Right lobe of liver (tissue), 6 donors: ENCODE results near the gene MYO5A. TPM values are rescaled to one million over a fixed set of nuclear protein-coding genes. Genes with fewer than 3 reads are reported as not detected.
"Not testable (repeated sequence)": the region's sequence is repeated elsewhere in the genome, so short reads cannot be mapped to it uniquely, and the experiment has no call there.

Source experiments
- ATAC-seq, 4 donors: fragments of 200-7000 bp; cut with Tn5 transposase; one replicate each; pipeline ENCODE4 v1.9.1; 2020; ENCODE audit warnings: mild to moderate bottlenecking in 4 of 4, moderate library complexity in 4 of 4
- DNase-seq, 3 donors: peaks; one replicate each; pipeline ENCODE4 v3.0.0-alpha.2; 2020
- H3K27ac ChIP-seq, 3 donors: fragments of 200-600 bp; one replicate each; pipeline ENCODE4 v1.8.0; 2022
- H3K27me3 ChIP-seq, 2 donors: fragments of 200-600 bp; one replicate each; pipeline ENCODE4 v1.8.0; 2022
- H3K36me3 ChIP-seq, 4 donors: fragments of 200-600 bp; sonication (generic) in 1 of 4; one replicate each; pipeline versions ENCODE4 v1.5.1 to v1.8.0; 2017 to 2022; ENCODE audit warnings: control low read depth in 1 of 4
- H3K4me1 ChIP-seq, 4 donors: fragments of 200-600 bp; sonication (generic) in 1 of 4; one replicate each; pipeline versions ENCODE4 v1.5.1 to v1.8.0; 2017 to 2022; ENCODE audit warnings: control low read depth in 1 of 4
- H3K4me3 ChIP-seq, 3 donors: fragments of 200-600 bp; one replicate each; pipeline ENCODE4 v1.8.0; 2022
- H3K9me3 ChIP-seq, 4 donors: fragments of 200-600 bp; sonication (generic) in 1 of 4; one replicate each; pipeline versions ENCODE4 v1.5.1 to v1.8.0; 2017 to 2022; ENCODE audit warnings: control low read depth in 1 of 4
- POLR2A ChIP-seq: fragments of 450-650 bp; IDR thresholded peaks from one replicate; pipeline ENCODE4 v1.6.1; 2017; ENCODE audit warnings: antibody characterized with exemption, mild to moderate bottlenecking
- WGBS: methylation state at CpG from one replicate; pipeline ENCODE4 v1.1.6; 2018; ENCODE audit warnings: low coverage, low lambda C conversion rate; ENCODE audit not compliant: insufficient coverage; ENCODE audit errors: missing lambda C conversion rate; 5-methylcytosine and 5-hydroxymethylcytosine counted together
- intact Hi-C, 2 donors: fragments of 100-400 bp; cut with DNase I; formaldehyde crosslinking; loops; one replicate each; pipeline versions ENCODE4 v1.11.2 to v1.14.1; 2022
- total RNA-seq, 6 experiments: library from RNA; depleted of rRNA in 2 of 6; stranded (reverse); fragments of >200 nt in 2 of 6; fragmentation: NEBNext Ultra II Directional in 3 of 6; extraction: Animal tissue kit (Norgen Biotek cat#: 25700) in 3 of 6; gene quantifications; one replicate each; pipeline versions ENCODE4 v1.1.0 to v1.2.4, GENCODE V29; 2016 to 2023
- TF ChIP-seq, protein P1 (sequence below), 4 donors: fragments of 200-600 bp in 3 of 4; fragments of 450-650 bp in 1 of 4; IDR thresholded peaks; one replicate each; pipeline versions ENCODE4 v1.5.1 to v1.8.0; 2016 to 2022; ENCODE audit warnings: antibody characterized with exemption in 4 of 4, mild to moderate bottlenecking in 2 of 4
- donor health status: DM: no; HTN: yes; CAD: no.
- donor health status: DM: no; HTN: no; CAD: no.
- donor health status: DM: no; HTN: no; CAD: no.
- donor health status: DM: no; HTN: yes; CAD: no.
- donor health status: DM: no; HTN: yes; CAD: no.

Gene MYO5A
- total RNA-seq, 6 experiments from 2014 or later, result 3.2 to 13.3 (median 5.0) TPM

DNA sequence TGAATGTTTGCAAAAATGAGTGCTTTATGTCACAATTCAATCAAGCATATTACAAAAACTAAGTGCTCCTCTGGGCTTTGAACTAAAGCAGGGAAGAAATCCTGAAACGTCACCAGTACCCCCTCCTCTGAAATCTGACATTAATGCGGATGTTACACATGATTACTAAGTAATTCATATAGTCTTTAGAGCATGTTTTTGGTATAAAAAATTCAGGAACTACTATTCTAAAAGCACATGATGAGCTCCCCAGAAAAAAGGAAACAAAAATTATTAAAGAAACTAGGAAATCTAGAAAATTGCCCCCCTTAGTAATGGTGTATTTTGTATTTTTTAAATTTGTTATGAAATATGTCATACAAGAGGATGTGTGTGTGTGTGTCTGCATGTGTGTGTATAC is 87.7 kb downstream of the MYO5A start:
- intact Hi-C loops, result no loop called here
- 43% methylated on average over 2 of the region's 2 CpGs for WGBS
- Histone ChIP-seq H3K36me3 (no peaks in the 10 kb centered on the region), H3K9me3 (no peaks in the 10 kb centered on the region), H3K4me3 (no peak overlapping the region), H3K27ac (no peak overlapping the region), H3K4me1 (no peaks in the 10 kb centered on the region), H3K27me3 (no peaks in the 10 kb centered on the region)
- ATAC-seq, result peak in 1 of 4 donors; percentile 33
- TF ChIP-seq, protein P1, sequence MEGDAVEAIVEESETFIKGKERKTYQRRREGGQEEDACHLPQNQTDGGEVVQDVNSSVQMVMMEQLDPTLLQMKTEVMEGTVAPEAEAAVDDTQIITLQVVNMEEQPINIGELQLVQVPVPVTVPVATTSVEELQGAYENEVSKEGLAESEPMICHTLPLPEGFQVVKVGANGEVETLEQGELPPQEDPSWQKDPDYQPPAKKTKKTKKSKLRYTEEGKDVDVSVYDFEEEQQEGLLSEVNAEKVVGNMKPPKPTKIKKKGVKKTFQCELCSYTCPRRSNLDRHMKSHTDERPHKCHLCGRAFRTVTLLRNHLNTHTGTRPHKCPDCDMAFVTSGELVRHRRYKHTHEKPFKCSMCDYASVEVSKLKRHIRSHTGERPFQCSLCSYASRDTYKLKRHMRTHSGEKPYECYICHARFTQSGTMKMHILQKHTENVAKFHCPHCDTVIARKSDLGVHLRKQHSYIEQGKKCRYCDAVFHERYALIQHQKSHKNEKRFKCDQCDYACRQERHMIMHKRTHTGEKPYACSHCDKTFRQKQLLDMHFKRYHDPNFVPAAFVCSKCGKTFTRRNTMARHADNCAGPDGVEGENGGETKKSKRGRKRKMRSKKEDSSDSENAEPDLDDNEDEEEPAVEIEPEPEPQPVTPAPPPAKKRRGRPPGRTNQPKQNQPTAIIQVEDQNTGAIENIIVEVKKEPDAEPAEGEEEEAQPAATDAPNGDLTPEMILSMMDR (IDR thresholded peaks at IDR 0.05), result no peak
- TF ChIP-seq POLR2A, result no peak
- DNase-seq, result no peak

- no peaks in the 10 kb centered on the region for H3K36me3 ChIP-seq
- H3K4me1 ChIP-seq, result no peaks in the 10 kb centered on the region
- no peak overlapping the region for H3K4me3 ChIP-seq
- intact Hi-C loops, result no loop called here
- TF ChIP-seq POLR2A, result no peak
- TF ChIP-seq, protein P1 (IDR thresholded peaks at IDR 0.05), result no peak
- H3K27me3 ChIP-seq, result no peaks in the 10 kb centered on the region
- no peak overlapping the region for H3K27ac ChIP-seq
- DNase-seq (no peak), ATAC-seq (no peak)
- 76% methylated on average over 4 of the region's 4 CpGs for WGBS
- H3K9me3 ChIP-seq, result no peaks in the 10 kb centered on the region
Measured at GRCh38 chr15:52440414-52440813, 88.3 kb downstream of the MYO5A start.

GRCh38 chr15:52439470-52439869 is 89.2 kb downstream of the MYO5A start:
- ATAC-seq (no peak), DNase-seq (no peak)
- intact Hi-C loops, result no loop called here
- no peaks in the 10 kb centered on the region for H3K36me3 ChIP-seq
- H3K27me3 ChIP-seq, result no peaks in the 10 kb centered on the region
- H3K9me3 ChIP-seq, result no peaks in the 10 kb centered on the region
- H3K4me3 ChIP-seq, result no peak overlapping the region
- no peaks in the 10 kb centered on the region for H3K4me1 ChIP-seq
- TF ChIP-seq POLR2A, result no peak
- TF ChIP-seq, protein P1 (IDR thresholded peaks at IDR 0.05), result no peak
- H3K27ac ChIP-seq, result no peak overlapping the region

DNA sequence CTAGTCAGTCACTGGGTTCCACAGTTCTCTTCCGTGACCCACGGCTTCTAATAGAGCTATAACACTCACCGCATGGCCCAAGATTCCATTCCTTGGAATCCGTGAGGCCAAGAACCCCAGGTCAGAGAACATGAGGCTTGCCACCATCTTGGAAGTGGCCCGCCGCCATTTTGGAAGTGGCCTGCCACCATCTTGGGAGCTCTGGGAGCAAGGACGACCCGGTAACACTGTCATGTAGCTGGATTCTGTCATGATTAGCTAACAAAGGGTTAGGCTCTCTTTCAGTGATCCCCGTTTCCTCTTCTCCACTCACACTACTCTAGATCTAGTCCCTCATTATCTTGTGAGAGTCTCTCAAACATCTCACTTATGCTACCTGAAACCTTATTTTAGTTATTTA is 89.6 kb downstream of the MYO5A start:
- DNase-seq, ATAC-seq, intact Hi-C loops, H3K4me1 ChIP-seq, H3K4me3 ChIP-seq, H3K9me3 ChIP-seq, H3K27ac ChIP-seq, H3K27me3 ChIP-seq, H3K36me3 ChIP-seq: not testable (repeated sequence)
- 67% methylated on average over 1 of the region's 9 CpGs for WGBS

GRCh38 chr15:52438047-52438446 is 90.6 kb downstream of the MYO5A start:
- Histone ChIP-seq H3K4me3 (no peak overlapping the region), H3K9me3 (no peaks in the 10 kb centered on the region), H3K4me1 (no peaks in the 10 kb centered on the region), H3K27ac (no peak overlapping the region), H3K36me3 (no peaks in the 10 kb centered on the region), H3K27me3 (no peaks in the 10 kb centered on the region)
- ATAC-seq (peak in 3 of 4 donors; percentile 19 to 50 (median 50)), DNase-seq (no peak)
- 32% methylated on average over 4 of the region's 4 CpGs for WGBS
- intact Hi-C loops, result no loop called here
- no peak for TF ChIP-seq POLR2A
- TF ChIP-seq, protein P1 (IDR thresholded peaks at IDR 0.05), result no peak
